NCI-H1105 (cell line): ENCODE results near the gene WNT4.
A peak's percentile ranks its signal among the peaks of the same experiment; 100 is the strongest.

Source experiments
- DNase-seq: peaks from one replicate; lab custom pipeline; 2025; lab: John Stamatoyannopoulos, UW

Gene WNT4

GRCh38 chr1:22163564-22163963, 20.7 kb upstream of the WNT4 start:
- DNase-seq = no peak

DNA sequence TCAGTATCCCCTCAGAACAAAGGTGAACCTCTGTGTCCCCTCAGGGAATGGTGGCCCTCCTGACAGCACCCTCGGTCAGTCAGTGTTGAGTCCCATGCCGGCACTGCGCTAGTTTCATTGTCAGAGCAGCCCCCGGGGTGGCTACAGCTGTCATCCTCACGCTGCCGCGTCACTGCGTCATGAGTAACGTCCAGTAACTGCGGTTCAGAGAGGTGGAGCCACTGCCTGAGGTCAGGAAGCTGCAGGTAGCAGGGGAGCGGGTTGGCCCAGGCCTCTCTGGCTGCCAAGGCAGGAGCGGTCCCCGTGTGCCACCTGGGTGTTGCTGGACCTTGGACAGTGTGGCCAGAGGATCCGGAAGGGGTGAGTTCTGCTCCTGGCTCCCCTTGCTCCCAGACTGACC, 20.2 kb upstream of the WNT4 start:
- DNase-seq = no peak

GRCh38 chr1:22159891-22160290, 17.0 kb upstream of the WNT4 start:
- DNase-seq = no peak

- DNase-seq = no peak
These were observed 15.8 kb upstream of the WNT4 start for GRCh38 chr1:22158654-22159053.

GRCh38 chr1:22157359-22157966, 14.6 kb upstream of the WNT4 start:
- no peak for DNase-seq

GRCh38 chr1:22155517-22155916, 12.6 kb upstream of the WNT4 start:
- DNase-seq = no peak

DNA sequence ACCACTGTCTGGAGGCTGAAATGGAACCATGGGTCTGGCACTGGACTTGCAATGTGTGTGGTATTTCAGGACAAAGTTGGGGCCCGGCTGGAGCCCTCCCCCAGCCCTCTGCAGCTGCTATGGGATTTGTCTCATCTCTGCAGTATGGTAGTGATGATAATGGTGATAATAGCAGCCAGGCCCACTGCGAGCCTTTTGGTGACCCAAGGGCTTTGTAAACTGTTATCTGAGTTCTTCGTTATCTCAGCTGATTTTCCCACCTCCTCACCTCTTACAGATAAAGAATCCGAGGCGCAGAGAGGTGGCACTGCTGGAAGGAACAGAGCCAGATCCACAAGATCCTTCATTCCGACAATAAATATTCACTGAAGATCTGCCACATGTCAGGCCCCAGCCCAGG, 11.7 kb upstream of the WNT4 start:
- no peak for DNase-seq

- DNase-seq = no peak
These were observed 11.0 kb upstream of the WNT4 start for GRCh38 chr1:22153660-22154437.

DNA sequence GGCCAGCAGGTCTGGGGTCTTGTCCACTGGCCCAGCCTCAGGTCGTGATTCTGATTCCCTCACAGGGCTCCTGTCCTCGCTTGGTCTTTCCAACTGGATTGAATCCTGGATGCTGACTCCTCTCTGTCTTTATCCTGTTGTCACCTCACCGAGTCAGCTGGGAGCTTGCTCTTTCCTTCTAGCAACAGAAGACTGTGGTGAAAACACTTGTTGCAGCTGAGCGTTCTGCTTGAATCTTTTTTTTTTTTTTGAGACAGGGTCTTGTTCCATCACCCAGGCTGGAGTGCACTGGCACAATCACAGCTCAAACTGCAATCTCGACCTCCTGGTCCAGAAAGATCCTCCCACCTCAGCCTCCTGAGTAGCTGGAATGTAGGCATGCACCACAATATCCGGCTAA, 8.0 kb upstream of the WNT4 start:
- no peak for DNase-seq

- DNase-seq = no peak
These were observed 407 bp downstream of the WNT4 start for GRCh38 chr1:22142315-22143064.

DNA sequence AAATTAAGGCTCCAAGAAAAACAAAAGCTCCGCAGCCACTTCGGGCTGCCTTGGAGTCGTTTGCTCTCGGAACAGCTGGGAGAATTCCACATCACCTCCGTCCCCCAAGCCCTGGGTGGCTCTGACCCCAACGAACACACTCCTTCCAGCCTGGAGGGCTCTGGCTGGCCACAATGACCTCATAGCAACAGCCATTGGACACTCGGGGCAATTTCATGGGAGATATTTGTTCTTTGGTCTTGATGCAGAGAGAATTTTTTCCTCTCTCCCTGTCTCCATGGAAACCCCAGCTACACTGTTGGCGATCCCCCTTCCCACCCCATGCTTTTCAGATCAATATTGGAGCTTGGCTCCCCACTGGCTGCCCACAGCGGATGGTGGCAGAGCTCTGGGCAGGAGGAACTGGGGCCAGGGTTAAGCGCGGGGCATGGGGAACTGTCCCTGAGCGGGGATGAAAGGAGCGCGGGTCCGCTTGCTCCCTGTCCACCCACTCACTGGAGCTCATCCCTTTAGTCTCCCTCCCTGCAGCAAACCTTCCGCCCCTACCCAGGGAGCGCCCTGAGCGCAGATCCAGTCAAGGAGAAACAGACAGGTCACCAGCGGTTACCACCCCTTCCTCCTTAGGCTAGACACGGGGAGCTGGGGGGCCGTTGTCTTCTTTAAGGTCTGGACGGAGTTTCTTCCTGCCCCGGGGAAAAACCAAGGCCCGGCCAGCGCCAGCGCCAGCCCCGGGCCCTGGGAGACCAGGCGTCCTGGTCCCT, 1.2 kb downstream of the WNT4 start:
- DNase-seq = no peak

GRCh38 chr1:22140694-22141093, 2.2 kb downstream of the WNT4 start:
- DNase-seq = no peak

DNA sequence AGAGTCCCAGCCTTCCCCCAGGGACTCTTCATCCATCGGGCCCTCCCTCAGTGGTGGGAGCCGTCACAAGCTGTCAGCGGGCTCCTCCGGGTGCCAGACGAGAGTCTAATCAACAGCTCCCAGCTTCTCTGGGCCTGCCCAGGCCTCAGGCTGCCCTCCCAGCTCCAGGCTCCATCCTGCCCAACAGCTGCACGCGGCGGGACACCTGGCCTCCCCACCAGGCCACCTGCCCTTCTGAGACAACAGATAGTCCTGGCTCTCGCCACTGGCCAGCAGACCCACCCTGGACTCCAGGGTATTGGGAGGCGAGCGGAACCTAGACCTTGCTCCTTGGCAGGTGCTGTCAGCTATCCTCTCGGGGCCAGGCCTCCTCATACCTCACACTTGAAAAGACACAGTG, 3.1 kb downstream of the WNT4 start:
- no peak for DNase-seq

GRCh38 chr1:22139066-22139594, 3.8 kb downstream of the WNT4 start:
- peak; percentile 82 for DNase-seq

- no peak for DNase-seq
These were observed 5.7 kb downstream of the WNT4 start for GRCh38 chr1:22137004-22137720.

GRCh38 chr1:22133931-22134324, 9.0 kb downstream of the WNT4 start:
- DNase-seq = no peak

GRCh38 chr1:22133247-22133930, 9.5 kb downstream of the WNT4 start:
- no peak for DNase-seq

DNA sequence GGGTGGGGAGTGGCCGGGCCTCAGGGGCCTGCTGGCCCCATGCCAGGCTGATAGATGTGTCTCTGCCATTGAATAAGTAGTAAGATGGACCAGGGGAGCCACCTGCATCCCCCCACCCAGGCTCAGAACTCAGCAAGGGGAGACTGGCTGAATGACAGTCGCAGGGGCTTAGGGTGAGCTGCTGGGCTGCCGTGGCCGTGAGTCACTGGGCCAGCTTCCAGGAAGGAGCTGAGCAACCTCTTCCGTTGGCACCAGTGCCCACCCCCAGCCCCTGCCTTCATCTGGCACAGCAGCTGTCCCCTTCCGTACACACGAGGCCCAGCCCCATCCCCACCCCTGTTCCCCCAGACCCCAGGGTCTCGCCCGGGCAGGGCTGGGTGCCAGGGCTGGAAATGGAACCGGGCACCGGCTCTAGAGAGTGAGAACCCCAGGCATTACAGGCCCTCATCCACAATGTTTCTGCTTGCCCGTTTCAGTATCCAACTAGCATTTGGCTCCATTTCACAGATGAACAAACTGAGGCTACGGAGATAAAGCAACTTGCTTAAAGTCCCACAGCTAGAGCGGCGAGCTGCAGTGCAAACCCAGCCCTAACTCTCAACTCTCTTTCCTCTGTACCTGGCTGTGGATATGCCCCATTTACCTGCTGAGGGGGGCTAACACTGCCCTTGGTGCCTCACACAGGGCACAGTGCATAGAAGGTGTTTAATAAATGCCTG, 10.2 kb downstream of the WNT4 start:
- no peak for DNase-seq

- peak; percentile 38 for DNase-seq
These were observed 10.9 kb downstream of the WNT4 start for GRCh38 chr1:22131875-22132486.

- DNase-seq = no peak
These were observed 11.8 kb downstream of the WNT4 start for GRCh38 chr1:22131062-22131461.
